SK-N-SH (cell line): ENCODE results near the gene AUP1. TPM values are rescaled to one million over a fixed set of nuclear protein-coding genes. Genes with fewer than 3 reads are reported as not detected.

ENCODE experiments used
- CTCF ChIA-PET: fragments of 300-600, 350-600 bp; formaldehyde crosslinking; extraction: SDS; loops from one replicate; lab custom pipeline; 2021; lab: Yijun Ruan, JAX
- POLR2A ChIA-PET: fragments of 350-600 bp; sonication (Branson Sonifier 250); formaldehyde crosslinking; extraction: SDS; loops from one replicate; lab custom pipeline; 2020; ENCODE audit warnings: antibody characterized with exemption, inconsistent platforms; lab: Yijun Ruan, JAX
- DNase-seq: peaks from one replicate; pipeline ENCODE4 v3.0.0; 2012
- H2AFZ ChIP-seq: fragments of 200-600 bp; sonication (generic); 2 replicates; pipeline ENCODE4 v1.8.1; 2016; ENCODE audit warnings: antibody characterized with exemption, mild to moderate bottlenecking, low read depth
- H3F3A ChIP-seq: fragments of 200-600 bp; sonication (generic); replicated peaks from 2 replicates; pipeline ENCODE3; 2016; ENCODE audit warnings: antibody characterized with exemption, mild to moderate bottlenecking; ENCODE audit not compliant: insufficient read depth
- H3K27ac ChIP-seq, 2 experiments: fragments of 200-500 bp in 1 of 2; fragments of 200-600 bp in 1 of 2; sonication (Bioruptor generic) in 1 of 2; sonication (generic), shearing (Covaris generic) in 1 of 2; 2 replicates each; pipeline versions ENCODE4 v1.5.1 to v1.6.1; 2014 to 2016; ENCODE audit warnings: low read depth in 2 of 2, inconsistent platforms in 1 of 2, low read length in 1 of 2, mild to moderate bottlenecking in 1 of 2, mixed read lengths in 1 of 2
- H3K27me3 ChIP-seq: fragments of 200-600 bp; sonication (generic), shearing (Covaris generic); 2 replicates; pipeline ENCODE4 v1.6.1; 2016; ENCODE audit warnings: mixed run types; ENCODE audit not compliant: insufficient read depth
- H3K36me3 ChIP-seq, 2 experiments: fragments of 200-500 bp in 1 of 2; fragments of 200-600 bp in 1 of 2; sonication (Bioruptor generic) in 1 of 2; sonication (generic) in 1 of 2; replicated peaks in 1 of 2; 2 replicates each; pipeline versions ENCODE3 to v1.5.1; 2014 to 2016; ENCODE audit warnings: low read length in 1 of 2, mild to moderate bottlenecking in 1 of 2; ENCODE audit not compliant: insufficient read depth in 2 of 2, control insufficient read depth in 1 of 2
- H3K4me1 ChIP-seq, 2 experiments: fragments of 200-500 bp in 1 of 2; fragments of 200-600 bp in 1 of 2; sonication (Bioruptor generic) in 1 of 2; sonication (generic), shearing (Covaris generic) in 1 of 2; 2 replicates each; pipeline versions ENCODE4 v1.5.1 to v1.6.1; 2014 to 2016; ENCODE audit warnings: low read depth in 1 of 2, low read length in 1 of 2, mixed run types in 1 of 2; ENCODE audit not compliant: insufficient read depth in 2 of 2, control insufficient read depth in 1 of 2
- H3K4me2 ChIP-seq: fragments of 200-600 bp; sonication (generic), shearing (Covaris generic); 2 replicates; pipeline ENCODE4 v1.6.1; 2017; ENCODE audit warnings: mixed run types
- H3K4me3 ChIP-seq, 2 experiments: fragments of 200-500 bp in 1 of 2; fragments of 200-600 bp in 1 of 2; sonication (Bioruptor generic) in 1 of 2; sonication (generic), shearing (Covaris generic) in 1 of 2; 2 replicates each; pipeline versions ENCODE4 v1.5.1 to v1.8.1; 2014 to 2016; ENCODE audit warnings: low read depth in 2 of 2, inconsistent platforms in 1 of 2, low read length in 1 of 2, mild to moderate bottlenecking in 1 of 2, mixed read lengths in 1 of 2, moderate library complexity in 1 of 2
- H3K79me2 ChIP-seq: fragments of 200-600 bp; sonication (generic); 2 replicates; pipeline ENCODE4 v1.8.1; 2017; ENCODE audit warnings: mild to moderate bottlenecking; ENCODE audit not compliant: insufficient read depth
- H3K9ac ChIP-seq: fragments of 200-600 bp; sonication (generic); 2 replicates; pipeline ENCODE4 v1.6.1; 2017; ENCODE audit warnings: mixed run types
- H3K9me2 ChIP-seq: fragments of 200-600 bp; sonication (generic); 2 replicates; pipeline ENCODE4 v1.6.1; 2017; ENCODE audit warnings: mixed run types
- H3K9me3 ChIP-seq: fragments of 200-600 bp; sonication (generic); 2 replicates; pipeline ENCODE4 v1.6.1; 2017; ENCODE audit warnings: mixed run types, mild to moderate bottlenecking, moderate library complexity
- H4K20me1 ChIP-seq: fragments of 200-600 bp; sonication (generic); 2 replicates; pipeline ENCODE4 v1.6.1; 2017; ENCODE audit warnings: mild to moderate bottlenecking, mixed run types; ENCODE audit not compliant: insufficient read depth
- CHD2 ChIP-seq: fragments of 150-350 bp; IDR thresholded peaks from 2 replicates; pipeline ENCODE4 v1.6.1; 2018; ENCODE audit warnings: low read length; ENCODE audit not compliant: partially characterized antibody
- FOXJ3 ChIP-seq: sonication (generic); formaldehyde crosslinking; IDR thresholded peaks from 2 replicates; pipeline ENCODE4 v1.5.1; 2020; ENCODE audit warnings: mild to moderate bottlenecking, missing genetic modification reagents
- FOXM1 ChIP-seq: IDR thresholded peaks from 2 replicates; pipeline ENCODE4 v1.4.0; 2012; ENCODE audit warnings: low read depth, mild to moderate bottlenecking
- GABPA ChIP-seq: IDR thresholded peaks from 2 replicates; pipeline ENCODE4 v1.4.0; 2012; ENCODE audit warnings: low read depth, mild to moderate bottlenecking
- GATA2 ChIP-seq: sonication (generic); formaldehyde crosslinking; IDR thresholded peaks from 2 replicates; pipeline ENCODE4 v1.5.0; 2020; ENCODE audit warnings: mild to moderate bottlenecking, missing genetic modification reagents
- IRF3 ChIP-seq: fragments of 150-350 bp; IDR thresholded peaks from 2 replicates; pipeline ENCODE4 v1.6.1; 2016; ENCODE audit warnings: mild to moderate bottlenecking, low read depth, low read length
- JUND ChIP-seq: IDR thresholded peaks from 2 replicates; pipeline ENCODE4 v1.4.0; 2012
- MAX ChIP-seq: IDR thresholded peaks from 2 replicates; pipeline ENCODE4 v1.4.0; 2012; ENCODE audit warnings: low read depth
- MEF2A ChIP-seq: IDR thresholded peaks from 2 replicates; pipeline ENCODE4 v1.4.0; 2012; ENCODE audit warnings: low read depth, borderline replicate concordance
- MXI1 ChIP-seq: IDR thresholded peaks from 2 replicates; pipeline ENCODE4 v1.6.1; 2012; ENCODE audit warnings: mild to moderate bottlenecking, low read depth, low read length, improper control_type of control experiment
- NFIC ChIP-seq: IDR thresholded peaks from 2 replicates; pipeline ENCODE4 v1.4.0; 2012; ENCODE audit warnings: borderline replicate concordance
- PBX3 ChIP-seq: IDR thresholded peaks from 2 replicates; pipeline ENCODE4; 2012
- POLR2AphosphoS5 ChIP-seq: IDR thresholded peaks from 2 replicates; pipeline ENCODE4 v1.6.1; 2012; ENCODE audit warnings: low read depth, low read length
- RAD21 ChIP-seq: IDR thresholded peaks from 2 replicates; pipeline ENCODE4 v1.6.1; 2012; ENCODE audit warnings: mild to moderate bottlenecking, low read length
- RCOR1 ChIP-seq: fragments of 150-350 bp; IDR thresholded peaks from 2 replicates; pipeline ENCODE4 v1.6.1; 2017; ENCODE audit warnings: antibody characterized with exemption, low read length
- RFX5 ChIP-seq: IDR thresholded peaks from 2 replicates; pipeline ENCODE4 v1.6.1; 2012; ENCODE audit warnings: mild to moderate bottlenecking, improper control_type of control experiment, low read length
- RXRA ChIP-seq: IDR thresholded peaks from 2 replicates; pipeline ENCODE4 v1.4.0; 2012; ENCODE audit warnings: low read depth, mild to moderate bottlenecking, borderline replicate concordance
- SIN3A ChIP-seq: IDR thresholded peaks from 2 replicates; pipeline ENCODE4 v1.6.1; 2012; ENCODE audit warnings: low read depth, mild to moderate bottlenecking, low read length, moderate library complexity, borderline replicate concordance
- SMC3 ChIP-seq: IDR thresholded peaks from 2 replicates; pipeline ENCODE4 v1.6.1; 2012; ENCODE audit warnings: low read depth, low read length, improper control_type of control experiment
- TAF1 ChIP-seq: IDR thresholded peaks from 2 replicates; pipeline ENCODE4 v1.6.1; 2012; ENCODE audit warnings: low read depth, mild to moderate bottlenecking, low read length, moderate library complexity, borderline replicate concordance
- USF1 ChIP-seq: IDR thresholded peaks from 2 replicates; pipeline ENCODE4 v1.4.0; 2012; ENCODE audit warnings: low read depth, borderline replicate concordance
- USF2 ChIP-seq: fragments of 150-350 bp; IDR thresholded peaks from 2 replicates; pipeline ENCODE4 v1.6.1; 2017; ENCODE audit warnings: antibody characterized with exemption, low read length, low read depth, borderline replicate concordance
- ZBTB33 ChIP-seq: IDR thresholded peaks from 2 replicates; pipeline ENCODE4 v1.4.0; 2012; ENCODE audit warnings: low read depth, borderline replicate concordance
- WGBS: methylation state at CpG from one replicate; pipeline ENCODE4 v1.1.6; 2017; ENCODE audit warnings: low lambda C conversion rate; 5-methylcytosine and 5-hydroxymethylcytosine counted together
- polyA plus RNA-seq, 3 experiments: library from polyadenylated mRNA; depleted of rRNA; stranded (reverse); fragments of >200 nt; gene quantifications; 2 replicates each; pipeline ENCODE4 v1.2.3, GENCODE V29; 2012

Gene AUP1
- polyA plus RNA-seq, 1 of the 3 experiments (the other 2 are of a cell fraction), result 118 TPM

- TF ChIP-seq MXI1 (no peak), MEF2A (no peak), RXRA (no peak), USF1 (no peak), GABPA (peak; percentile 80), JUND (no peak; the same call in 1 of the 2 replicates), FOXM1 (0 out of 2 replicates have a peak, but pooled peaks have one; percentile 24), IRF3 (no peak), NFIC (peak; percentile 50; the same call in 1 of the 2 replicates), MAX (peak; percentile 65; the same call in 1 of the 2 replicates), SMC3 (no peak)
- TF ChIP-seq, all 33 proteins: peak for 14
These were observed 44.4 kb upstream of the AUP1 start (continued) for GRCh38 chr2:74573747-74574562.

- Histone ChIP-seq H3K9ac (no peak overlapping the region), H3F3A (peaks cover 49% of the 10 kb centered on the region), H3K36me3 (no peaks in the 10 kb centered on the region), H3K27ac (peak overlapping the region in 1 of 2 experiments; percentile 68; a peak in 1 of 4 replicates), H3K4me2 (no peak overlapping the region), H3K9me3 (no peaks in the 10 kb centered on the region), H3K9me2 (no peaks in the 10 kb centered on the region), H4K20me1 (no peaks in the 10 kb centered on the region), H3K27me3 (no peaks in the 10 kb centered on the region), H3K4me3 (no peak overlapping the region), H3K79me2 (no peaks in the 10 kb centered on the region), H3K4me1 (peaks cover 7 to 35% of the 10 kb centered on the region in 2 experiments; a peak in 3 of 4 replicates), H2AFZ (no peak overlapping the region)
- ChIA-PET CTCF (no interaction called here), POLR2A (no interaction called here)
- no peak for DNase-seq
- 72% methylated on average over 3 of the region's 3 CpGs for WGBS
- TF ChIP-seq POLR2AphosphoS5 (no peak), RFX5 (no peak), GATA2 (CRISPR knock-in tag) (no peak), ZBTB33 (no peak), GABPA (no peak), CHD2 (no peak), RCOR1 (no peak), TAF1 (no peak), RAD21 (no peak), USF2 (no peak), PBX3 (no peak), SIN3A (no peak), FOXJ3 (no peak), IRF3 (no peak)
These were observed 42.8 kb upstream of the AUP1 start for GRCh38 chr2:74572178-74572925.
